Fibroblast of gingiva (primary cell): ENCODE results near the gene AGAP1.
"Not testable (repeated sequence)": the region's sequence is repeated elsewhere in the genome, so short reads cannot be mapped to it uniquely, and the experiment has no call there.

ENCODE experiments used
- DNase-seq: peaks from one replicate; pipeline ENCODE4 v3.0.0-alpha.2; 2011; ENCODE audit warnings: low read depth

AGAP1 gene

DNA sequence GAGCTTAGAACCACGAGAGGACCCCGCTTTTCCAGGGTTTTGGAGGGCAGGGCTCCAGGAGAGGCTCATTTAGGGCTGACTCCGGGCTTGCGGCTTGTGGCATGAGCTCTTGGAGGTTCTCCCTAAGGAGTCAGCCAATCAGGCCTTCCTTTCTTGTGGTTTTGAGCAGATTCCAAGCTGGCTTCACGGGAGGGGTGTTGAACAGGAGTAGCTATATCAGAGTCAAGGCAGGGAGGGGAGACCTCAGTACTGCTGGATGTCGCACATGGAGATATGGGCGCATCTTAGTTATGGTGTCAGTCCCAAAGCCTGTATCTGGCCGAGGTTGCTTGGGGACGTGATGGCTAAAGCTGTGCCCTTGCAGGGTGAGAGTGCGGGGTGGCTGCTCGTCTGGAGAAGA, 98.6 kb downstream of the AGAP1 start:
- DNase-seq: no peak

DNA sequence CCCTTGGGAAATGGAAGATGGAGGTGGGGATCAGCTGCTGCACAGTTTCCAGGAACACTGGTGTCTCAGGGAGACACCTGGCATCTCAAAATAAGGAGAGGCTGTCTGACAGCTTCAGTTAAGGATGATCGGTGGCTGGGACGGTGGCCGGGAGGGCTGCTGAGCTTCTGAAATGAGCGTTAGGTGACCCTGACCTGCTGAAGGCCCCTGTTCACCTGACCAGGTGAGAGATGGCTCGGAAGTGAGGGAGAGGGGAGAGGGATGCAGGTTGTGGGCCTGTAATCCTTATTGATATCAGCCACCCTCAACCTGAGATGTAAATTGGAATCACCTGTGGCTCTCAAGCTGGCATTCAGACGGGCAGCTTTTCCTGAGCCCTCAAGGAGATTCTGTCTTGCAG, 99.0 kb downstream of the AGAP1 start:
- no peak for DNase-seq

DNA sequence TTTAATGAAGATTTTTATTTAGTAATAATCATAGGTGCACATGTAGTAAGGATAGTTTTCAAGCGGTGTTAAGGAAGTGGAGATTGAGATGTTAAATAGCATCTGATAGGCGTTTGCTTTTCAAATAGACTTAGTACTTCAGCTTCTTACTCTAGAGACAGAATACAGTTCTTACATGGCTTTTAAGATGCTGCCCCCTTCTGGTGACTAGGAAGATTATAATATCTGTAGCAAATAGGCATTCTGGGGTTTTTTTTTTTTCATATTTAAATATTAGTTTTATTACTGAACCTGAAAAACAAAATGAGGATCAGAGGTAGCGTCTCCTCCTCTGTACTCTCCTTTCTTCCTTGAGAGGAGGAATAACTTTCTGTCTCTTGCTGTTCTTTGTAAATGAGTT, 100.2 kb downstream of the AGAP1 start:
- DNase-seq: peak; percentile 83

DNA sequence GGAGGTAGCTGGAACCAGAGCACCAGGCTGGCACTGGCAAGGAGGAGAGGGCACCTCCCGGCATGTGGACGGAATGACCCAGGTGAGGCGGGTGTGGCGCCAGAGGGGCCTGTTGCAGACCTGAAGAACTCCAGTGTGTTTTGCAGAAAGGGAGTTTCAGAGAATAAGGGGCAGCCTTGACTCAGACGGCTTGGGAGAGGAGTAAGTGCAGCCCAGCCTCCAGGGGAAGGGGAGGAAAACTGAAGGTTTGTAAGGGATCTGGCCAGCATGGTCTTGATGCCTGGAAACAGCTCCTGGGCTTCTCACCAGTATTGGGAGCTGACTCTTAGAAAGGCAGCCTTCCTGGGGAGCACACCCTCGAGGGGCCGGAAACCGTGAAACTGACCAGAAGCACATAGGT, 101.1 kb downstream of the AGAP1 start:
- no peak for DNase-seq

DNA sequence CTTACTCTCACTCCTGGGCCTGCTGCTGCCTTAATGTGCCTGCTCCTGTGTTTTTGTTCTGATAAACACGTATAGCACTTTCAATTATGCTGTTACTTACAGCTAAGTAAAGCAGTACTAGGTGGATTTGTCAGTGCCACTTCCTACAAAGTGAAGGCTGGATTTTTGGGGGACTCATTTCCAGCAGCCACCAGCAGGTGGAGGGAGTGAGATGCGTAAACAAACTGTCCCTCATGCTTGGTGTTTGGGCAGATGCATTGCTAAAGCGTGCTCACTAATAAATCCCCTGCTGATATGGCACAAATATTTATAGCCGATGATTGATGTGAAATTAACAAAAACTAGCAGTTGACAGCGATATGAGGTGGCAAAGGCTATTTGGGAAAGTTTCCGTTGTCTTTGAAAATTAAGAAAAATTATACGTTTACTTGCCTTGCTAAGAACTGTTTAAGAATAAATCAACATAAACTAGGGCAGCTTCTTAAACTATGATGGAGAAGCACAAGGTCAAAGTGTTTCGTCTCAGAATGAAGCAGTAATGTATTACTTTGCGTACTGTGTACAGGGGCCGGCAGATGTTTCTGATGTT, 101.7 kb downstream of the AGAP1 start:
- DNase-seq: peak; percentile 71

DNA sequence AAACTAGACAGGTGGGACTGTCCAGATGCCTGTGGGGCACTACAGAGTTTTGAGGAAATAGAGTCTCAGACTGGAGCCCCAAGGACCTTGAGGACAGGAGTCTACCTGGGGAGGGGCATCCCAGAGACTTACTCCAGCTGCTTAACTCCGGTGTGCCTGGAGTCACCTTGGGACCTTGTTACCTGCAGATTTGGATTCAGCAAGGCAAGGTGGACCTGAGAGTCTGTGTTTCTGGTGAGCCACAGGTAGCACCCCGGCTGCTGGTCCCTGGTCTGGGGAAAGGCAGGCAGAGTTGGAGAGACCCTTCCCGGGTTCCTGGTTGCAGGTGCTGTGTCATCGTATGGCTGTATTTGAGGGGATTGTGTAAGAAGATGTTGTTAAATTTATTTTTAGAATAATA, 102.4 kb downstream of the AGAP1 start:
- no peak for DNase-seq

DNA sequence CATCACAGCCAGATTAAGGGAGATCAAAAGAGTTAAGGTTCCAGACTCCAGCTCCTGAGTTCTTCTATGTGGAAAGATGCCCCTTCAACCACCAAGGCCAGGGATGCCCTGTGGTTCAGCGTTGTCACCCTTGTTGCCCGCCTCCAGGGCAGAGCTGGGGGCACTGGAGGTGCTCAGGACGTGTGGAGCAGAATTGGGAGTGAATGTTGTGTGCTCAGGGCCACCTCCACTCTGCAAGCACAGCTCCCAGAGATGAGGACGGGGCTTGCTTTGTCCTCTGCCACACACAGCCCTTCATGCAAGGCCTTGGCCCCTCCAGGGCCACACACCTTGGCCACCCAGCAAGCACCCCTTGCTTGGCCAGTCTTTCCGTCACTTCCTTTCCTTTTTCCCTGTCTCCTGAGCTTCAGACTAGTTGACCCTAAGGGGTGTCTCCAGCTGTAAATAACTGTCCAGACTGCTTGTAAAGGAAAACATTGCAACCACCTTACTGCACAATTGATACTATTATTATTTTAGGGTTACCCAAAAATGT, 103.3 kb downstream of the AGAP1 start:
- DNase-seq: no peak

DNA sequence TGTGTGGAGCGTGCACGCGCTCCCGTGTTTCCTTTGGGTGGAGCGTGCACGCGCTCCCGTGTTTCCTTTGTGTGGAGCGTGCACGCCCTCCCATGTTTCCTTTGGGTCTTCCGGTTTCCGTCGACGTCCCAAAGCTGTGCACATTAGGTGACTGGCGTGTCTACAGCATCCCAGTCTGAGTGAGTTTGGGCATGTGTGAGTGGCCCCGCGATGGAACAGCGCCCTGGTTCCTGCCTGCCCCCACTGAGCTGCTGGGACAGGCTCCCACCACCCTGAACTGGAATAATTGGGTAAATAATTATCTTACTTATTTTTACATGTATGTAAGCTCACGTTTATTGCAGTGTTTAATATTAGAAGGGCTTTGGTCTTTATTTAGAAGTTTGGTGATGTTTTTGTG, 104.2 kb downstream of the AGAP1 start:
- no peak for DNase-seq

DNA sequence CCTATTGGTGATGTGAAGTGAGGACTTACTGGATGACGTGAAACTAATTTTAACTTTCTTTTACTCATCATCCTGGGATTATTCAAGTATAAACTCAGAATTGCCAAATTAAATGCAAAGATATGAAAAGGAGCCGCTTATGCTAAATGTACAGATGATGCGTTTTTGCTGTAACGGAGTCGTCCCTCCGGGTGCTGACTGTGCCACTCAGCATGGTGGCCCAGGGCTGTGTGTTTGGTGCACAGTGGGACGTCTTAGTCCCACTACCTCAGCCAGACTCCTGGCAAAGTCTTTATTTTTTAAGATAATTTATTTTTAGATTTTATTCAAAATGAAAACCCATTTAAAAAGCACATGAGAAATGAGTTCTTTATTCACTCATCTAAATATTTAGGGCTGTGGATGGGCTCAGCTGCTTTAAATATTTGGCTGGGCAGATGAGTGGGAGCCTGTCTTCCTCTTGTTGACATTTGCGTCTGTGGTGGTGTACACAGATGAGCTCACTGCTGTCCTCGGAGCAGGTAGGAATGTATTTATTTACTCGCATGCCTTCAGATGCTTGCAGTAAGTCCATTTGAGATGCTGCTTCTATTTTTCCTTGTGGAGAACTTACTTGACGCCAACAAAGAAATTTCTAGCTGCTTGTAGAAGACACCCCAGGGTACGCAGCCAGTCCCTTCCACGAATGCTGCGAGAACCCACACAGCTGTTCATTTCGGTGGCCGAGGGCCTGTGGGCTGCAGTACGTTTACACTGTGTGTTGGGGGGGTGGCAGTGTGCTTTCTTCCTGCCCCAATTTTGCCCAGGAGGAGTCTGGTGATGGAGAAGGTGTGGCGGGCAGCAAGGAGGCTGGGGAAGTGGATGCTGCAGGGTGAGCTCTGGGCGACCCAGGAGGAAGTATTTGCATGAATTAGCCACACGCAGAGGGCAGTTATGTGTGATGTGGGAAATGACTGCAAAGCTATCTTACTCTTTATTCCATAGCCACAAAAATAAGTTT, 105.0 kb downstream of the AGAP1 start:
- DNase-seq: no peak

DNA sequence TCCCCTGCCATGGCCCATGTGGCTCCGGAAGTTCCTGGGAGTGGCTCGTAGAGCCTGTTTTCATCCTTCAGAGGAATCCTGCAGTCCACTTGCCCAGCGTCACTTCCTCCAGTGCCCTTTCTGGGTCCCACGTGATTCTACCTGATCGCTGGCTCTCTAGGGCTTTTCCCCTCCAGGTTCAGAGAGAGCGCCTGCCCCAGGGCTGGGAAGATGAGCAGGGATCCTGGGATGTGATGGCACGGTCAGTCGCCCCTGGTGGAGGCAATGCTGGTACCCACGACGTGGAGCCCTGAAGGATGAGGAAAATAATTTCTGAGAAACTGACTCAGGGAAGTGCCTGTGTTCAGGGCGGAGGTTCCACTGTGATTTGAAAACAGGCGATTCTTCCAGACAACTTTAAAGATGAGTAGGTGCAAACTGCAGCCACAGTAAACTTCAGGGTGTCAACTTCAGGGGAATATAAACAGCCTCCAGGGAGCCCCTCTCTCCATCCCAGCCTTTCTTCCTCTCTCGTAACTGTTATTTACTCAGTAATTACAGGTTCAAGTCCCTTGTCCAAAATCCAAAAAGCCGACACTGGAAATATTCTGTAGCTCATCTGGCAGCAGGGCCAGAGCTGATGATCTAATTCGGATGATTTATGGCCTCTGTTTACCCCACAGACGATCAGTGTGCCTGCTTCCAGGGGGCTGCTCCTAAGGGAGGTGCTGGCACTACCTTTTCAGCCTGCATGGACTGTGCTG, 105.9 kb downstream of the AGAP1 start:
- no peak for DNase-seq

DNA sequence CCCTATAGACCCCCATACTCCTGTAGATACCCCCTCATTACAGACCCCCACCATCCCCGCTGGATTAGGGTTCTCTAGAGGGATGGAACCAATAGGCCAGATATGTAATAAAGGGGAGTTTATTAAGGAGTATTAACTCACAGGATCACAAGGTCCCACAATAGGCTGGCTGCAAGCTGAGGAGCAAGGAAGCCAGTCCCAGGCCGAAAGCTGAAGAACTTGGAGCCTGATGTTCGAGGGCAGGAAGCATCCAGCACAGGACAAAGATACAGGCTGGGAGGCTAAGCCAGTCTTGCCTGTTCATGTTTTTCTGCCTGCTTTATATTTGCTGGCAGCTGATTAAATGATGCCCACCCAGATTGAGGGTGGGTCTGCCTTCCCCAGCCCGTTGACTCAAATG, 106.6 kb downstream of the AGAP1 start:
- DNase-seq: no peak

DNA sequence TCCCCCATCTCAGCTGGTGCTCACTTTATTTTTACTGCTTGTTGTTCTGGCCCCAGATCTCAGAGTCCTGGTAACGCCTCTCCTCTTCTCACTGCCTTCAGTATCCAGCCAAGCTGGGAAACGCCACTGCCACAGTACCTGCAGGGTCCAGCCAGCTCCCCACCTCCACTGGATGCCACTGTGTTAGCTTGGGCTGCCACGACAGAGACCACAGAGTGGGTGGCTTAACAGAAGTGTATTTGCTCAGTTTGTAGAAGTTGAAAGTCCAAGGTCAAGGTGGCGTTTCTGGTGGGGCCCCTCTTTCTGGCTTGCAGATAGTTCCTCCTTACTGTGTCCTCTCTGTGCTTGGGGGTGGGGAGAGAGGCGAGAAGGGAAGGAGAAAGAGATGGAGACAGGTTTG, 107.1 kb downstream of the AGAP1 start:
- DNase-seq: no peak

DNA sequence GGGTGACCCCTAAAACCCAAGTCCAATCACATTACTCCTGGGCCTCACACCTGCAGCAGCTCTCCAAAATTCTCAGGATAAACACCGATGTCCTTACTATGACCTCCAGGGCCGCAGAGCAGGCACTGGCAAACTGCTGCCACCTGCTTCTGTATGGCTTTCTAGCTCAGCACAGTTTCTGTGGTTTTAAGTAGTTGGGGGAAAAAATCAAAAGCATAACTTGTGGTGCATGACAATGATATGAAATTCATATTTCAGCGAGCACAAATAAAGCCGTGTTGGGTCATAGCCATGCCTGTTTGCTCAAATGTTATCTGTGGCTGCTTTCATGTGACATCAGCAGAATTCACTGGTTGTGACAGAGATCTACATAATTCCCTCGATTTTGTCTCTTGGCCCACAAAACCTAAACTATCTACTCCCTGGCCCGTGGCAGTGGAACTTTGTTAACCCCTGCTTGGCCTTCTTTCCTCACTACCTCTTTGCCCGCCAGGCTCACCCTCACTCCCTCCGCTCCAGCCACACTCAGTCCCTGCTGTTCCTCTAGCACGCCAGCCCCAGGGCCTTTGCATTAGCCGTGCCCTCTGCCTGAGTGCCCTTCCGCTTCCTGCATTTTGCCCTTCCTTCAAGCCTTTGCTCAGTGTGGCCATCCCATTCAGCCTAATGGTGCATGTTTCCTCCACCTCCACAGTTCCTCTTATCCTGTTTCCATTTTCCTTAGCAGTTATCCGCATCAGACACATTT, 108.3 kb downstream of the AGAP1 start:
- DNase-seq: no peak

DNA sequence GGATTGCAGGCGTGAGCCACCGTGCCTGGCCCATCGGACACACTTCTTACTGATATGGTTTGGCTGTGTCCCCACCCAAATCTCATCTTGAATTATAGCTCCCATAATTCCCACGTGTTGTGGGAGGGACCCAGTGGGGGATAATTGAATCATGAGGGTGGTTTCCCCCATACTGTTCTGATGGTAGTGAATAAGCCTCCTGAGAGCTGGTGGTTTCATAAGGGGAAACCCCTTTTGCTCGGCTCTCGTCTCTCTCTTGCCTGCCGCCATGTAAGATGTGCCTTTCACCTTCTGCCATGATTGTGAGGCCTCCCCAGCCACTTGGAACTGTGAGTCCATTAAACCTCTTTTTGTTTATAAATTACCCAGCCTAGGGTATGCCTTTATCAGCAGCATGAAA, 109.1 kb downstream of the AGAP1 start:
- not testable (repeated sequence) for DNase-seq

DNA sequence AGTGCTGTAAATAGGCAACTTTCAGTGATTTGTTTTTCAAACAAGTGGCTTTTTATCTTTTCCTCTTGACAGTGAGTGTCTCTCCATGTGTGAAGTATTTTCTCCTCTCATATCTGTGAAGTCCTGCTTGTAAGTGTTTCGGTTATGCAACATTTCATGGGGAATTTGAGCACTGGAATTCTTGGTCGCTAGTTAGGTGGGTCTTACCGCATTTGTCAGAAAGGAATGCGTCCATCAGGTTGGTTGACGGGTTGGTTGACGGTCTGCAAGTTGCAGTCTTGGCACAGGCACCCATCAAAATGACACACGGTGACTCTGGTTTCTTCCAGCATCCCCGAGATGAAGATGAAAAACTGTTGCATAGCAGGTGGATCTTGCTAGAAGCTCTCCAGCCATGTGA, 109.8 kb downstream of the AGAP1 start:
- no peak for DNase-seq

DNA sequence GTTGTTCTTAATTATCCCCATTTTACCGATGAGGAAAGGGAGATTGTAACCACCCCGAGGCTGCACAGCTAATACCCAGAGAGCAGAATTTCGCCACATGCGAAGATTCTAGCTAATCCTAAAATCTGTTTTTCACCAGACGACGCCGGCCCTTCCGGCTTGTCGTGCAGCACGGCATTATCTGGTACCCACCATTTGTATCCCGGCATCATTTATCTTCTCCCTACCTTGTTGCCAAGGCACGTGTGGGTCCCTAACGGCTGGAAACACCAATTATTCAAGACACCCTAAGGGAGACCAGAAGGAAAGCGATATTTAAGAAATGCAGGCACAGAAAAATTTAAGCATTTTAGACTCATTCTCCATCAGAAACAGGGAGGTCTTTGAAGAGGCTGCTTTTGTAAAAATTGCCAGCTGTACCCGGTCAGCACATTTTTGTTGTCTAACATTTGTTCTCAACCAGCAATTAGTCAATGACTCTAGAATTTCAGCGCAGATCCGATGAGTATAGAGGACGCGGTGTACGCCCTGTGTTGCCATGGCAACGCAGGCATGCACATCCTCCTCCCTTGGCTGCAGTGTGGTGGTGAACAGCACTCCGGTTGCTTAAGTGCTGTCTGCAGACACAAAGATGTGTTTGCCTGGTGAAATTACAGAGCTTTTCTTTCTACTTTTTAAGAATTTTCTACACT, 111.6 kb downstream of the AGAP1 start:
- peak; percentile 99 for DNase-seq

DNA sequence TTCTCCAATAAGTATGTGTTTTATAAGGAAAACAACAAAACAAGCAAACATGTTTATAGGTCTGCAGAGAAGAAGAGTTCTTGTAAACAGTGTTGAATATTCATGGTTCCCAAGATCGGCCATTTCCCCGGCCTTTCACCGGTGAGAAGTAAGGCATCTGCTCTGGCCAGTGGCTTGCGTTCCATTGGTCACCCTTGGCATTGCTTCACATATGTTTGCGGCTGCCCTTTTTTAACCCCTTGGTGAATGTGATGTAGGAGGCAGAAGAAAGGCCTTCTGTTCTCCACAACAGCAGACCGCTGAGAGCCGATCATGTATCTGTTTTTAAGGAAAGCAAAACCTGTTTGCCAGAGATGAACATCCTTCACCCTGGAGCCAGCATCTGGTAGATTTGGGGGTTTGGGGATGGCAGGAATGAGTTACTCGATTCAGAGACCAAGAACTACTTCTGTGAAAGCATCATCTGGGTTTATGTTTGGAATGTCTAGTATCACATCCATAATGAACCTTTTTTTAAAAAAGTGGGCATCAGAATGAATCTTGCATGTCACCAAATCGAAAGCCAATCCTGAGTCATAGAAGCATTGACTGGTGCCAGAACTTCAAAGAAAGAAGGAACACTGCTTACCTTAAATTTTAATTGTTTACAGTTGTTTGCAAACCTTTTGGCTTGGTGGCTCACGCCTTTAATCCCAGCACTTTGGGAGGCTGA, 112.3 kb downstream of the AGAP1 start:
- DNase-seq: peak; percentile 88

DNA sequence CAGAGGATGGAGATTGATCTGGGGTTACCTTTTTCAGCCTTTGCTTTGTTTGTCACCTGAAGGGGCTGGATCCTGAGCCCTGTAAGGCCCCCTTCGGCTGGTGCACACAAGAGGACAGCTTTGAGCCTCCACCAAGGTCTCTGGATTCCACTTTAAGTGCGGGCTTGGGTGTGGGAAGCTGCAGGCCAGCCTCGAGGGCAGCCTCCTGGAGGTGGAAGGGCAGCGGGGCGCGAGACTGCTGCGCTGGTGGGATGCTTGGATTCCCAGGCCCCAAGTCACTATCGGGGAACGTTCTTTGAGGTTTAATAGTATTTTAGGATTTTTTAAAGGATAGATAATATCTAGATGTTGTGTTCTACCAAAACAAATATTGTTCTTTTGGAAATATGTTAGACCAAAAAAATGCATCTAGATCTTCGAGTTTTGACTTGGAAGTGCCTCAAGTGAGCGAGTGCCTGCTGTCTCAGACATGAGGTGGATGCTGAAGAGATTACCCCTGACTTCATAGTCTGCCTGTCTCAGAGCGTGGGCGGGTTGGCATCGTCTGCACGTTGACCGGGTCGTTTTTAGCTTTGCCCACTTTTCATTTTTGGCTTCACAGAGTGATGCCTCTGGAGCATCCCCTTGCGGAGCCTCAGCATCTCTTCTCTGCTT, 113.8 kb downstream of the AGAP1 start:
- peak; percentile 30 for DNase-seq

DNA sequence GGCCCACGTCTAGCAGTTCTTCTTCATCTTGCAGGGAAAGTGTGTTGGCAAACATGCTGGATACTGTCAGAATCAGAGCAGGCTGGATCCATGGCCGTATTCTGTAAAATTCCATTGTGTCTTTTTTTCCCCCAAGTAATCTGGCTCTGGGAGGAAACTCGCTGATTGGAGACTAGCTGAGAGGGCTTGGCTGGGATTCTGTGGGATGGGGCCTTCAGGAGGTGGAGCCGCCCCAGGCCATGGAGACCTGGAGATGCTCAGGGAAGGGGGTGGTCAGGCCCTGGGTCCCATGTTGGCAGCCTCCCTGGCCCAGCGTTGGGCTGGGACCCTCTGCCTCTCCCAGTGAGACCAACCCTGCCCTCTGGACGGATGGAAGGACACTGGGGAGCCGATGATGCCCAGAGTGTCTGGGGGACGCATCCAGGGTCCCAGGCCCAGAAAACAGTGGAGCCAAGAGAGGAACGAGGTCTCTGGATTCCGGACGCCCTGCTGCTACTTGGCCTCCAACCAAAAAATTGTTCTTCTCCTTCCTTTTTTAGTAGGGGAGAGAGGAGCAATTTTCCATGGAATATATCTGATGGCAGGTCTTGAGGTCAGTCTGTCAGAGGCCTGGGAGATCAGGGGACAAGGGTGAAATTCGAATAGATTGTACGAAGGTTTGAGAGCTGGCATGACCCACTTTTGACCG, 114.5 kb downstream of the AGAP1 start:
- DNase-seq: no peak
